Colonic mucosa (tissue), 4 donors: ENCODE measurements around the gene C10orf120. TPM values are rescaled to one million over a fixed set of nuclear protein-coding genes. Genes with fewer than 3 reads are reported as not detected.

Experiments
- DNase-seq: peaks from one replicate; pipeline ENCODE4 v3.0.0-alpha.2; 2020
- H3K27ac ChIP-seq: fragments of 200-600 bp; one replicate; pipeline ENCODE4 v1.8.0; 2021
- H3K27me3 ChIP-seq: fragments of 200-600 bp; one replicate; pipeline ENCODE4 v1.8.0; 2021
- H3K36me3 ChIP-seq: fragments of 200-600 bp; one replicate; pipeline ENCODE4 v1.8.0; 2021
- H3K4me1 ChIP-seq: fragments of 200-600 bp; one replicate; pipeline ENCODE4 v1.8.0; 2021; ENCODE audit warnings: mild to moderate bottlenecking
- H3K4me3 ChIP-seq: fragments of 200-600 bp; one replicate; pipeline ENCODE4 v1.8.0; 2021
- H3K9ac ChIP-seq, 2 donors: one replicate each; pipeline ENCODE4 v1.7.0; 2013; ENCODE audit warnings: control low read depth in 2 of 2, low read depth in 2 of 2, low read length in 2 of 2
- H3K9me3 ChIP-seq: fragments of 200-600 bp; one replicate; pipeline ENCODE4 v1.8.0; 2021
- CTCF ChIP-seq: fragments of 200-600 bp; IDR thresholded peaks from one replicate; pipeline ENCODE4 v1.8.0; 2022; ENCODE audit warnings: antibody characterized with exemption, mild to moderate bottlenecking
- intact Hi-C: fragments of 100-400 bp; cut with DNase I; formaldehyde crosslinking; loops from one replicate; pipeline ENCODE4 v1.14.1; 2022
- total RNA-seq, 2 donors: library from RNA; stranded (reverse); fragmentation: NEBNext Ultra II Directional in 1 of 2; extraction: Animal tissue kit (Norgen Biotek cat#: 25700) in 1 of 2; gene quantifications; one replicate each; pipeline ENCODE4 v1.2.1, GENCODE V29; 2021
- donor health status: healthy.
- donor health status: DM: no; HTN: no; CAD: no.
- donor health status: DM: no; HTN: no; CAD: no.

C10orf120 gene
- total RNA-seq, 2 donors from 2014 or later: not detected

- no peak for TF ChIP-seq CTCF
- H3K4me3 ChIP-seq: no peak overlapping the region
- no peak for DNase-seq
- H3K27ac ChIP-seq: no peak overlapping the region
- H3K27me3 ChIP-seq: no peaks in the 10 kb centered on the region
- no peaks in the 10 kb centered on the region for H3K9me3 ChIP-seq
- H3K9ac ChIP-seq: no peak overlapping the region
- no peaks in the 10 kb centered on the region for H3K4me1 ChIP-seq
- intact Hi-C loops: no loop called here
- no peaks in the 10 kb centered on the region for H3K36me3 ChIP-seq
These were observed 24.4 kb downstream of the C10orf120 start for GRCh38 chr10:122675278-122675677.

GRCh38 chr10:122674781-122675180, 24.9 kb downstream of the C10orf120 start:
- Histone ChIP-seq H3K9me3 (no peaks in the 10 kb centered on the region), H3K27ac (no peak overlapping the region), H3K4me1 (no peaks in the 10 kb centered on the region), H3K9ac (no peak overlapping the region), H3K27me3 (no peaks in the 10 kb centered on the region), H3K4me3 (no peak overlapping the region), H3K36me3 (no peaks in the 10 kb centered on the region)
- intact Hi-C loops: no loop called here
- TF ChIP-seq CTCF: no peak
- DNase-seq: no peak

- Histone ChIP-seq H3K9me3 (no peaks in the 10 kb centered on the region), H3K9ac (no peak overlapping the region), H3K4me1 (no peaks in the 10 kb centered on the region), H3K36me3 (no peaks in the 10 kb centered on the region), H3K27ac (no peak overlapping the region), H3K4me3 (no peak overlapping the region), H3K27me3 (no peaks in the 10 kb centered on the region)
- intact Hi-C loops: no loop called here
- DNase-seq: no peak
- no peak for TF ChIP-seq CTCF
These were observed 25.9 kb downstream of the C10orf120 start for GRCh38 chr10:122673731-122674130.

- TF ChIP-seq CTCF: no peak
- H3K4me1 ChIP-seq: no peaks in the 10 kb centered on the region
- intact Hi-C loops: no loop called here
- no peaks in the 10 kb centered on the region for H3K9me3 ChIP-seq
- no peak overlapping the region for H3K9ac ChIP-seq
- no peak overlapping the region for H3K27ac ChIP-seq
- H3K27me3 ChIP-seq: no peaks in the 10 kb centered on the region
- H3K4me3 ChIP-seq: no peak overlapping the region
- no peak for DNase-seq
- H3K36me3 ChIP-seq: no peaks in the 10 kb centered on the region
These were observed 26.4 kb downstream of the C10orf120 start for GRCh38 chr10:122673269-122673668.

GRCh38 chr10:122672655-122673054, 27.0 kb downstream of the C10orf120 start:
- H3K4me1 ChIP-seq: no peaks in the 10 kb centered on the region
- TF ChIP-seq CTCF: no peak
- no peak for DNase-seq
- no peak overlapping the region for H3K27ac ChIP-seq
- H3K9me3 ChIP-seq: no peaks in the 10 kb centered on the region
- H3K36me3 ChIP-seq: no peaks in the 10 kb centered on the region
- no peaks in the 10 kb centered on the region for H3K27me3 ChIP-seq
- no peak overlapping the region for H3K9ac ChIP-seq
- intact Hi-C loops: no loop called here
- no peak overlapping the region for H3K4me3 ChIP-seq

GRCh38 chr10:122671355-122671754, 28.3 kb downstream of the C10orf120 start:
- Histone ChIP-seq H3K4me3 (no peak overlapping the region), H3K27me3 (no peaks in the 10 kb centered on the region), H3K9ac (no peak overlapping the region), H3K9me3 (no peaks in the 10 kb centered on the region), H3K4me1 (no peaks in the 10 kb centered on the region), H3K27ac (no peak overlapping the region), H3K36me3 (no peaks in the 10 kb centered on the region)
- DNase-seq: no peak
- intact Hi-C loops: no loop called here
- no peak for TF ChIP-seq CTCF
